ENCODE measurements around the gene GATC.

GRCh38 chr12:120453977-120454376, 7.7 kb downstream of the GATC start:
- TF ChIP-seq, protein P1, sequence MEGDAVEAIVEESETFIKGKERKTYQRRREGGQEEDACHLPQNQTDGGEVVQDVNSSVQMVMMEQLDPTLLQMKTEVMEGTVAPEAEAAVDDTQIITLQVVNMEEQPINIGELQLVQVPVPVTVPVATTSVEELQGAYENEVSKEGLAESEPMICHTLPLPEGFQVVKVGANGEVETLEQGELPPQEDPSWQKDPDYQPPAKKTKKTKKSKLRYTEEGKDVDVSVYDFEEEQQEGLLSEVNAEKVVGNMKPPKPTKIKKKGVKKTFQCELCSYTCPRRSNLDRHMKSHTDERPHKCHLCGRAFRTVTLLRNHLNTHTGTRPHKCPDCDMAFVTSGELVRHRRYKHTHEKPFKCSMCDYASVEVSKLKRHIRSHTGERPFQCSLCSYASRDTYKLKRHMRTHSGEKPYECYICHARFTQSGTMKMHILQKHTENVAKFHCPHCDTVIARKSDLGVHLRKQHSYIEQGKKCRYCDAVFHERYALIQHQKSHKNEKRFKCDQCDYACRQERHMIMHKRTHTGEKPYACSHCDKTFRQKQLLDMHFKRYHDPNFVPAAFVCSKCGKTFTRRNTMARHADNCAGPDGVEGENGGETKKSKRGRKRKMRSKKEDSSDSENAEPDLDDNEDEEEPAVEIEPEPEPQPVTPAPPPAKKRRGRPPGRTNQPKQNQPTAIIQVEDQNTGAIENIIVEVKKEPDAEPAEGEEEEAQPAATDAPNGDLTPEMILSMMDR (IDR thresholded peaks at IDR 0.05), result peak; percentile 9 to 70
- TF ChIP-seq EP300 (IDR thresholded peaks at IDR 0.05), result no peak
